MG63 (cell line): ENCODE measurements around the gene PCLO. TPM values are rescaled to one million over a fixed set of nuclear protein-coding genes. Genes with fewer than 3 reads are reported as not detected.
"Not testable (repeated sequence)": the region's sequence is repeated elsewhere in the genome, so short reads cannot be mapped to it uniquely, and the experiment has no call there.

Source experiments
- DNase-seq: peaks from one replicate; pipeline ENCODE4 v3.0.0-alpha.2; 2020
- H3K27me3 ChIP-seq: fragments of 250-450 bp; sonication (Bioruptor Pico); 2 replicates; pipeline ENCODE4 v1.5.1; 2020; ENCODE audit warnings: mild to moderate bottlenecking, moderate library complexity
- H3K36me3 ChIP-seq: fragments of 250-450 bp; sonication (Bioruptor Pico); 2 replicates; pipeline ENCODE4 v1.5.1; 2020; ENCODE audit warnings: mild to moderate bottlenecking, moderate library complexity
- H3K4me3 ChIP-seq: fragments of 250-450 bp; sonication (Bioruptor Pico); 2 replicates; pipeline ENCODE4 v1.5.1; 2020; ENCODE audit warnings: mild to moderate bottlenecking, moderate library complexity
- H3K9me3 ChIP-seq: fragments of 250-450 bp; sonication (Bioruptor Pico); 2 replicates; pipeline ENCODE4 v1.5.1; 2020; ENCODE audit warnings: mild to moderate bottlenecking, moderate library complexity
- total RNA-seq: library from RNA; depleted of rRNA; stranded (reverse); fragments of >200 nt; shearing (Covaris generic); gene quantifications from 2 replicates; pipeline ENCODE4 v1.2.3, GENCODE V29; 2014; ENCODE audit warnings: low replicate concordance

Gene PCLO
- total RNA-seq, 1 experiment from 2014 or later: not detected

DNA sequence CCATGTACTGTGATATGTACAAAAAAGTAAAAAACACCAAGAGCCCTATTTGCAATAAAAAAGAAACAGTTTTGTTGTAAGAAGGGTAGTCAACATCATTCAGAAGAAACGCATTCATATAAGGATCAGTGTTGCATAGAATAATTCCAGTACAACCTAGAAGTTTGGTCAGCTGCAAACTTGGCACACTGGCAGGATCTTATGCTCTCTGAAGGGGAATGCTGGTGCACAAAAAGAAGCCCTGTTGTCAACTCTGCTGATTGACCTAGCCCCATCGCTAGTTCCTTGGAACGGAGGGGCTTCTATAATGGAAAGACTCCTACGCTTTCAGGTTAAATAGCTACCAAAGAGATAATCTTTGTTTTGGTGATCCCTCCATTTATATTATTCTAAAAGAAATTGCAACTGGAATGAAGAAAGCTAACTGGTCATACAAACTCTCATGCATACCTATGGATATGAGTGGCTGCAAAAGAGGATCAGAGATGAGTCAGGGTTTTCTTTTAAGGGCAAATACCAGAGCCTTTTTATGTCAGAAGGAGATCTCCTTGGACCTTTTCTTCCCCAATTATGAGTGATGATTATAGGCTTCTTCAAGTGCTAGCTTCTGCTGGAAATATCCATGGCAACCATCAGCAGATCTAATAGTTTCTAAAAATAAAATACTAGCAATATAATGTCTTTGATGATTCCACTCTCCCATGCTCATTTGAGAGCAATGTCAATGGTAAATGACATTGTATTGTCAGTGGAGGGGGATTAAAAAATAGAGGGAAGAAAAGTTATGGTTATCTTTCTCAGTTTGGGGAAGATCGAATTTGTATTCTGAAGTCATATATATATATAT is 406.8 kb downstream of the PCLO start:
- no peaks in the 10 kb centered on the region for H3K36me3 ChIP-seq

DNA sequence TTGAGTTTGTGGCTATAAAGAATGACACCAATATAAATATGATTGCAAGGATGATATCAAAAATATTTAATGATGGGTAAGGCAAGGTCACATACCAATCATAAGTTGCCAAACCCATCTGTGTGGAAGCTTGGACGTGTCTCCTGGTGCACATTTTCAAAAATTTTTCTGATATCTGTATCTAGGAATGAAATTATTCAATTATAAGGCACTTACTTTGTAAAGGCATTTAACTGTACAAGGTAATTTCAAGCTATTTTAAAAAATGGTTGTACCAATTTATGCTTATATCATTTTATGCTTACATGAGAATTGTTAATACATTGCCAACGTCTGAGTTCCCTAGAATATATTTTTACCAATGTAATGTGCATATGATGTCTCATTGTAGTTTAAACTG is 412.7 kb downstream of the PCLO start:
- no peak for DNase-seq
- Histone ChIP-seq H3K27me3 (no peaks in the 10 kb centered on the region), H3K36me3 (no peaks in the 10 kb centered on the region), H3K9me3 (no peaks in the 10 kb centered on the region), H3K4me3 (no peak overlapping the region)

More for the DNA sequence above, 406.8 kb downstream of the PCLO start:
- H3K9me3 ChIP-seq: no peaks in the 10 kb centered on the region
- DNase-seq: no peak
- H3K27me3 ChIP-seq: no peaks in the 10 kb centered on the region
- no peak overlapping the region for H3K4me3 ChIP-seq

DNA sequence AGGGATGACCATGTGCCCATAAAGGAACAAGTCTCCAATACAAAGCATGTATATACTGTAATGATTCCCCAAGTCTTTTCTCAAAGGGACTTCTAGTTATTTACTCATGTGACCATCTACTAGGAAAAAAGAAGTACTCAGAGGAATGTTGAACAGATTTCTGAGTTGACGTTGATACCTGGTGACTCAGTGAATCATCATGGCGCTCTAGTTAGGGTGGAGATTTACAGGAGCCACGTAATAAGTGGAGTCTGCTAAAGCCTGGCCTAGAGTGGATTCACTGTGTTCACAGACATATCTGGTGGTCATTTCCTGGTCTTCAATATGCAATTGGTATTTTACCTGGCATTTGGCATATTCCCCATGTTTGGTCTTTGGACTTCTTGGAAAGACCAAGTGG is 416.9 kb downstream of the PCLO start:
- no peak for DNase-seq

DNA sequence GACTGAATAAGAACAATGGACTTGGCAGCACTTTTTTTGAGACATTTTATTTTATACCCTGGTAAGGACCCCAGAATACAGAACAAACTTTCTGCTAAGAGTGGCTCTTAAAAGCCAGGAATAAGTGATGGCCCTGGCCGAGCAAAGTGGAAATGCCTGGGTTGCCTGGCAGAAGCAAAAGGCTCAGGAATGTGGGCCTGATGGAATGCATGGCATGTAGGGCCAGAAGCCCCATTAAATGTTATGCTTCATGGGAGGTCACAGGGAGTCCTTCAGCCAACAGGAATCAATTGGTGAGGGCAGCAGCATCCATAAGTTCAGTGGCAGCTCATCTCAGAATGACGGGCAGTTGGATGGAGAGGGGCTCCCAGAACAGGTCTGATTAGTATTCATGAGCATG is 417.6 kb downstream of the PCLO start:
- Histone ChIP-seq H3K27me3 (no peaks in the 10 kb centered on the region), H3K36me3 (no peaks in the 10 kb centered on the region), H3K9me3 (no peaks in the 10 kb centered on the region), H3K4me3 (no peak overlapping the region)
- peak; percentile 6 for DNase-seq

More for the DNA sequence above, 416.9 kb downstream of the PCLO start:
- no peaks in the 10 kb centered on the region for H3K27me3 ChIP-seq
- no peak overlapping the region for H3K4me3 ChIP-seq
- H3K9me3 ChIP-seq: no peaks in the 10 kb centered on the region
- H3K36me3 ChIP-seq: no peaks in the 10 kb centered on the region

DNA sequence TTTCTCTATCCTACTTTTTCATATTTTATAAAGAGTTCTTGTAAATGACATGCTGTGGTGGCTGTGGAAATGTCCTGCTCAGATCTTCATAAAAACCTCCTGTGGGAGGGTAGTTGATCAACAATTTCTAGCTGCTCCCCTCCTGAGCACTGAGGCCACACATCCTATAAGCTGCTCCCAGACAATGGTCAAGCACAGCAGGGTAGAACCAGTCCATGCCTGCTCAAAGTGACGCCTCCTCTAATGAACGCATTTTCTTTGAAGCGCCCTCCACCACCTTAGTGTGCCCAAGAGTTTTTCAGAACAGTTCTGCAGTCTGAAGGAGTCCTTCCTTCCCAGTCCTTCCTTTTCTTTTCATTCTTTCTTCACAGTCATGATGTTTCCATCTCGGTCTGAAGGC is 420.5 kb downstream of the PCLO start:
- Histone ChIP-seq H3K27me3 (no peaks in the 10 kb centered on the region), H3K36me3 (no peaks in the 10 kb centered on the region), H3K9me3 (no peaks in the 10 kb centered on the region), H3K4me3 (no peak overlapping the region)
- no peak for DNase-seq

DNA sequence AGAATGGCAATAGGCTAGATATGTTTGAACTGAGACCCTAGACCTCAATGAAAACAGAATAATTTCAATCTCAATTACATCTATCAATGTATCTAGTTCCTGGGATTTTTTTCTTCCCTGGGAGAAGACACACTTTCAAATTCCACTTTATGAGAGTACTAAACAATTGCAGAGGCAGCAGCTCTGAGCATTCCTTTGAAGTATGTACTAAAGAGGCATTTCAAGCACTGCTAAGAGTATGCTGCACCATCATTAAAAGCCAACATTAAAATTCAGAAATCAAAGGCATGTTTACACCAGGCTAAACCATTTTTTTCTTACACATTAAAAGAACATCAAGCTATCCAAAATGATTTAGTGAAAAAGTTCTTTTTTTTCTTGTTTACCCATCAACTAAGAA is 421.2 kb downstream of the PCLO start:
- Histone ChIP-seq H3K9me3 (no peaks in the 10 kb centered on the region), H3K4me3 (no peak overlapping the region), H3K36me3 (no peaks in the 10 kb centered on the region), H3K27me3 (no peaks in the 10 kb centered on the region)
- DNase-seq: no peak

DNA sequence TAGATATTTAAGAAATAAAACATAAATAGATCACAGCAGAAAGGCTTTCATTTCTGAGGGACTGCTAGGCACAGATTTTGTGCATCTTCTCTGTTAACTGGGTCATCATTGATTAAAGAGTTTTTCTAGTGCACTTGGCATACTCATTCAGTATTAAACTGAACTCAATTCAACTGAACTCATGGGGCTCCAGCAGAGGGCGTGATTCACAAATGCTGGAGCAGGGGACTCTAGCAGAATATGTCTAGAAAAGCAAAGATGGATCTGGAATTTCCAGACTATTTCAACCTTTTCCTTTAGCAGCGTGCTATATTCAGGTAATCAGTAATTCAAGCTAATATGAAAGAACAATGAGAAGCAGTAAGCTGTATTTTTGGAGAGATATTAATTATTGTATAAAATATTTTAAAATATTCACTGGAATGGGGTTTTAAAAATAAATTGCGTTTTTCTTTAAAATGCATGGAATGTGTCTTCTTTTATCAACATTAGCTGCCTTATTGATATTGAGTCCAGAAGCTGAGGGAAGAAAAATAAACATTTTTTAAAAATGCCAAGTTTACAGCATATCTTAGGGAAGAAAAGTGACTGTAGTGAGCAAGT is 422.3 kb downstream of the PCLO start:
- Histone ChIP-seq H3K27me3 (no peaks in the 10 kb centered on the region), H3K9me3 (no peaks in the 10 kb centered on the region), H3K36me3 (no peaks in the 10 kb centered on the region), H3K4me3 (no peak overlapping the region)
- peak; percentile 39 for DNase-seq

DNA sequence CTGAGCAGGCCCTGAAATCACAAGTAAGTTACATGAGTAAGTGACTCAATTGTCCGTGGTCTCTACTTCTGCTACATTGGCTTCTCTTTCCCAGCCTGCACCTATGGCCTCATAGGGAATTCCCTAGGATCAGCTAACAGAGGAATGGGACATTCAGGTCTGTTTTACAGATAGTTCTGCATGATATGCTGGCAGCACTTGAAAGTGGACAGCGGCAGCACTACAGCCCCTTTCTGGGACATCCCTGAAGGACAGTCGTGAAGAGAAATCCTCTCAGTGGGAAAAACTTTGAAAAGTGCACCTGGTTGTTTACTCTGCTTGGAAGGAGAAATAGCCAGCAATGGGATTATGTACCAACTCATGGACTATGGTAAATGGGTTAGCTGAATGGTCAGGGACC is 426.1 kb downstream of the PCLO start:
- Histone ChIP-seq H3K9me3 (no peaks in the 10 kb centered on the region), H3K4me3 (no peak overlapping the region), H3K36me3 (no peaks in the 10 kb centered on the region), H3K27me3 (no peaks in the 10 kb centered on the region)
- no peak for DNase-seq

DNA sequence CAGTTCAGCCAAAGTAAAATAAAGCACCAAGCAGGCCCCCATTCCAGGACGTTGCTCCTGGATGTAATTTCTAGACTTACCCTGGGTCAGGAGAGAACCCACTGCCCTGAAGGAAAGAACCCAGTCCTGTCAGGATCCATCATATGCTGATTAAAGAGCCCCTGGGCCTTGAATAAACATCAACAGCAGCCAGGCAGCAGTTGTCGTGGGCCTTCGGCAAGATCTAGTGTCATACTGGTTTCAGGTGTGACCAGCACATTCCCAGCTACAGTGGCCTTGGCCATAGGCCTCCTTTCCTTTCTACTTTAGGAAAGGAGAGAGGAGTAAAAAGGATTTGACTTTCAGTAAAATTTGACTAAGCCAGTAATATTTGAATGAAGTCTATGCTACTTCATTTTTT is 430.0 kb downstream of the PCLO start:
- no peak for DNase-seq
- Histone ChIP-seq H3K4me3 (no peak overlapping the region), H3K27me3 (no peaks in the 10 kb centered on the region), H3K36me3 (no peaks in the 10 kb centered on the region), H3K9me3 (no peaks in the 10 kb centered on the region)

DNA sequence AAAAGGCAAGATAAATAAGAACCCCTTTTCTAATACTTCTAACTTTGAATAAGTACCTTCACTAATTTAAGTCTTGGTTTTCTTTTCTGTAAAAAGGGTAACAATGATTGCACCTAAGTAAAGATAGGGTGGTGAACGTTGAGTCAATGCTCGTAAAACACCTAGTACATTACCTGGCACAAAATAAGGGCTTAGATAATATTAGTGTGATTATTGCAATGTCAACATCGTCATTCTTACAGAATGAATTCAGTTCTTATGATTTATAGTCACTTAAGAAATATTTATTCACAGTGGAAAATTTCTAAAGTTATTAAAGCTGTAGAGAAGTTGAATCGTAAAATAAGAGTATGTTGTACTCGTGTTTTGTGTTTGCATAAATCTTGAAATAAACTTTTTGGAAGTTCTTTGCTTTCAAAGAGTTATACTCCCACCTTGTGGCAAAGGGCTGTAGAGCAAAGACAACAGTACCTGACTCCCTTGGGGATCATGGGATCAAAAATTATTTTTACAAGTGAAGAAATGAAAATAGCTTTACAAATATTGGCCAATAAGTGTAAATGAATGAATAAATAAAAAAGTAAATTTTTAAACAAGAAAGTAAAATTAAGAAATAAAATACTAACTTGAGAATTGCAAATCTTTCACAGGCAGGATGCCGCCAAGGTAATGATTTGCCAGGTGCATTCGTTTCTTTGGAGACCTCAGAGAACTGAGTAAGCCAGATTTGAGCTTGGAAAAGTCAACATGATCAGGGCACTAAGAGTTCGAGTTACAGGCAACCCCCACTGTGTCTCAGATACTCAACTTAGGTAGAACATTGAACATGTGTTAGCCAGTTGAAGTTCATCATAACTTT is 433.3 kb downstream of the PCLO start:
- H3K9me3 ChIP-seq: no peaks in the 10 kb centered on the region
- H3K36me3 ChIP-seq: no peaks in the 10 kb centered on the region
- H3K4me3 ChIP-seq: no peak overlapping the region
- DNase-seq: no peak
- H3K27me3 ChIP-seq: no peaks in the 10 kb centered on the region

DNA sequence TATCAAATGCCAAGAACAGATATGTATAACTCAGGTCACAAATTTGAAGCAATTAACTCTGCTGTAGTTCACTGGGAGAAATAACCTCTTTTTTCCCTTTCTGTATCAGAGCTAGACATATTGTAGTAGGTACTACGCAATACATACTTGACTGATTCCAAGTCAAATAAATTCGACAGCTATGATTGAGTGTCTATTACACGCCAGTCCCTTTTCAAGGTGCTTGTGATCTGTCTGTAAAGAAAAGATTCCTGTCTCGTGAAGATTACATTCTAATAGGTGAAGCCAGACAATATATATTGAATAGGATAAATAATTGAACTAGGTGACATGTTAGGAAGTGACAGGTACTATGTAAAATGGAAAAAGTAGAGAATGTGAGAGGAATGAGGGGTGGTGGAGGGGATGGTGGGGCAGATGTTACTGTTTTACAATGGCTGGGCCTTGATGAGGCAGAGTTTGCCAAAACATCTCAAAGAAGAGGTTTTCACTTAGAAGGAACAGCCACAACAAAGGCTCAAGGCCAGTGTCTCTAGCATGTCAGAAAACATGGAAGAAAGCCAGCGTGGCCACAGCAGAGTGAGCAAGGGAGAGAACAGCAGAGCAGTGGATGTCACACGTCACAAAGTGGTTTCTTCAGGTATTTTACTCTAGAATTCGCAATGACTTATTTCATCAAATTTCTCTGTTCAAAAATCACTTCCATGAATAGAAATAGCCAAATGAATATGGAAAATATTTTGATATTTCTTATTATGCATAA is 436.5 kb downstream of the PCLO start:
- H3K36me3 ChIP-seq: no peaks in the 10 kb centered on the region
- no peak overlapping the region for H3K4me3 ChIP-seq
- no peak for DNase-seq
- no peaks in the 10 kb centered on the region for H3K9me3 ChIP-seq
- no peaks in the 10 kb centered on the region for H3K27me3 ChIP-seq

DNA sequence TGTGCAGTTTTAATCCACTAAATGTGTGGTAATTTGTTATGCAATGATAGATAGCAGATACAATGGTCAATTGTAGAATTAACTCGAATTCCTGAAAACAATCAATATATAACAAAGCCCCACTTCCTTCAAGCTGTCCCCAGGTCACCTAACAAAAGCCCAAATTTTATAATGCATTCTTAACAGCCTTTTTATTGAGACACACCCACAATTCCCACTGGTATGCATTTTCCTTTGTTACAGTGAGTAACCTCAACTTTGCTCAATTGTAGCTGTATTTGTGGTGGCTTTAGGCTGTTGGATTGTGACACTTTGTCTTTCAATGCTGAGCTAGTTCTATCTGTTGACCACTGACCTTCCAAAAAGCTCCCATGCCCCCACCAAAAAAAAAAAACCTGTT is 439.3 kb downstream of the PCLO start:
- no peaks in the 10 kb centered on the region for H3K27me3 ChIP-seq
- no peak overlapping the region for H3K4me3 ChIP-seq
- H3K36me3 ChIP-seq: no peaks in the 10 kb centered on the region
- DNase-seq: no peak
- no peaks in the 10 kb centered on the region for H3K9me3 ChIP-seq

DNA sequence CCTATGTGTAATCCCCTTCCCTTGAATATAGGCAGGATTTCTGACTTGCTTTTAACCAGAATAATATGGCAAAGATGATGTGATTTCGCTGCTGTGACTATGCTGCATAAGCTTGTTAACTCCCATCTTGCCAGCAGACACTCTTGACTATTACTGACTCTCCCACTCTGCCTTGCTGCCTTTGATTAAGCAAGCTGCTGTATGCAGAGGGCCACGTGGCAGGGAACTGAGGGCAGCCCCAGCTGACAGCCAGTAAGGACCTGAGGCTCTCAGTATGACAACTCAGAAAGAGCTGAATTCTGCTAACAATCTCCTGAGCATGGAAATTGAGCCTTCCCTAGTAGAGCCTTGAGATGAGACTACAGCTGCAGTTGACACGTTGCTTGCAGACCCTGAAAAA is 439.7 kb downstream of the PCLO start:
- no peak overlapping the region for H3K4me3 ChIP-seq
- H3K27me3 ChIP-seq: no peaks in the 10 kb centered on the region
- DNase-seq: no peak
- no peaks in the 10 kb centered on the region for H3K9me3 ChIP-seq
- H3K36me3 ChIP-seq: no peaks in the 10 kb centered on the region

DNA sequence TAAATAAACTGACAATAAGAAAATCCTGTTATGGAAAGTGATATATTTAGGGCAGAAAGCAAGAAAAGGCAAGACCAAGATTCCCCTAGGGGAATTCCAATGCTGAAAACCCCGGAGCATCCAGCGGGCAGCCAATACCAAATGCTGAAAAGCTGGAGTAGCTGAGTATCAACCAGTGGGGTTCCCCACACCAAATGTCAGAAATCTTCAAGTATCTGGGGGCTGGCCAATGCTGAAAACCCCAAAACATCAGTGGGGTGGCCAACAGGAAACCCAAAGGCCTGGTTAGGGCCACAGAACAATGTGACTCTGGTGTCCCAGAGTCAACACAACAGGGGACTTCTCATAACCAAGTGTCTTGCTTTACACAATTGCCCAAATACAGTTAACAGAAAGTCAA is 447.3 kb downstream of the PCLO start:
- H3K4me3 ChIP-seq: no peak overlapping the region
- no peaks in the 10 kb centered on the region for H3K9me3 ChIP-seq
- H3K36me3 ChIP-seq: no peaks in the 10 kb centered on the region
- DNase-seq: no peak
- H3K27me3 ChIP-seq: no peaks in the 10 kb centered on the region

DNA sequence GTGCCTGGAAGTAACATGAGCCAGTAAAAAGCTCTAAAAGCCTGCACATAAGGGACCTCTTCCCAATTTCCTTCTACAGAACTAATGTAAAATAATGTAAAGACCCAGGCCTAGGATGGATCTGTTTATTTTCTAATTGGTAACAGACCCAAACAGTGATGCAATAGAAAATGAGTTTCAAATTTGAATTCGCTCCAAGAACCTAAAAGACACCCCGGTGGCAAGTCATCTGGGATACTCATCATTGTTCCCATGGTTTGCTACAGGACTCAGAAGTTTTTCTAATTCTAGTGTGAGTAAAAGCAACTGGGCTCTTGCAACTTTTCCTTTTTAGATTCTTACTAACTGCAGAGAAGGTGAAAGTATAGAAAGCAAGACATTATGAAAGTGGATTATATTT is 447.8 kb downstream of the PCLO start:
- H3K4me3 ChIP-seq: no peak overlapping the region
- H3K27me3 ChIP-seq: no peaks in the 10 kb centered on the region
- no peaks in the 10 kb centered on the region for H3K9me3 ChIP-seq
- no peak for DNase-seq
- no peaks in the 10 kb centered on the region for H3K36me3 ChIP-seq

DNA sequence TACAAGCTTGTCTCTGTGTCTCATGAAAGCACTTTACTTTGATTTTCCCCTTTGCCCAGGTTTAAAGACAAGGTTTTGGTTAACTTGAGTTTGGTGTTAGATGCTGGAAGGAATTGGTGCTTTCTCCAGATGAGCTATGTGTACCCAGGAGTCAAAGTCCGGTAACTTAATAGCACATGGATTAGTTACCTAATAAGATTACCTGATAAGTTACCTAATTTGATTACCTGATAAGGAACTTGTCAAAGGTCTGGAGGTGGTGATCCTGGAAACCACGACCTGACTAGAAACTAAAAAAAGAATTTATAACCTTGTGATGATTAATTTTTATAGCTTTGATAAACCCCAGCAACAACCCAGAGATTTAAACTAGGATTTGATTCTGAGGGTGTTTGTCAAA is 449.2 kb downstream of the PCLO start:
- Histone ChIP-seq H3K36me3 (no peaks in the 10 kb centered on the region), H3K9me3 (no peaks in the 10 kb centered on the region), H3K27me3 (no peaks in the 10 kb centered on the region), H3K4me3 (no peak overlapping the region)
- no peak for DNase-seq

DNA sequence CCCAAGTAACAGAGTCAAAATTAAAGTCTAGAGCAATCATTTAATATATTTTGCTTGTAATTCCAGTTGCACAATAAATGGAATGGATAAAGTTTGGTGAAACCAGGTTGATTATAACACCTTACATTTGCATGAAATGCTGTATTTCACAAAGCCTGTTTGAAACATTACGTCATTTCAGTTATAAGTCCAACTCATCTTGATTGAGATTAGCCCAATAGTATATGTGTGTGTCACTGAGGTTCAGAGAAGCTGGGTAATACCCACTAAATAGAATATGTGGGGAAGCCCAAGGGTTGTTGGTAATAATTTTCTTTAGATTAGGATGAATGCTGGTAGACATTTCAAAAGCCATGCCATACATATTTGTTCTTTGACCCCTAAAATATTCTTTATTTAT is 456.3 kb downstream of the PCLO start:
- not testable (repeated sequence) for H3K9me3 ChIP-seq, DNase-seq

More for the DNA sequence above, 456.3 kb downstream of the PCLO start:
- H3K4me3 ChIP-seq, H3K36me3 ChIP-seq, H3K27me3 ChIP-seq: not testable (repeated sequence)
